K562 (cell line): ENCODE results near the gene DSP. TPM values are rescaled to one million over a fixed set of nuclear protein-coding genes. Genes with fewer than 3 reads are reported as not detected.

Source experiments
- ATAC-seq: fragments of 200-7000 bp; cut with Tn5 transposase; 3 replicates; pipeline ENCODE4 v1.9.1; 2020; ENCODE audit warnings: moderate library complexity
- BruUV-seq: library from RNA; stranded (reverse); fragments of 400-500 nt; replicated peaks from 2 replicates; lab custom pipeline; 2021; lab: Mats Ljungman, UMichigan
- CTCF ChIA-PET: fragments of 300-600 bp; formaldehyde crosslinking; extraction: SDS; loops from one replicate; lab custom pipeline; 2021; ENCODE audit warnings: low intra/inter-chr PET ratio; lab: Yijun Ruan, JAX
- POLR2A ChIA-PET: fragments of 300-600, 350-650 bp; sonication (Branson Sonifier 250); formaldehyde crosslinking; extraction: SDS; loops from one replicate; lab custom pipeline; 2021; ENCODE audit warnings: antibody characterized with exemption, inconsistent platforms; lab: Yijun Ruan, JAX
- DNase-seq, 4 experiments: peaks; one replicate each; pipeline versions ENCODE4 v3.0.0 to v3.0.0-alpha.2; 2011 to 2018; ENCODE audit warnings: low spot score in 3 of 4, mixed read lengths in 3 of 4; ENCODE audit errors: extremely low read depth in 1 of 4
- FAIRE-seq: peaks from 2 replicates; lab custom pipeline; 2011; peaks lifted over from hg19 to GRCh38; lab: Jason Lieb, UNC
- H2AFZ ChIP-seq: 2 replicates; pipeline ENCODE4 v1.6.0; 2011; ENCODE audit warnings: low read depth, low read length, control low read depth, inconsistent platforms
- H3K27ac ChIP-seq: fragments of 200-600 bp; 3 replicates; pipeline ENCODE4 v1.8.0; 2011; ENCODE audit warnings: low read depth, mild to moderate bottlenecking, control low read depth, inconsistent platforms, low read length, moderate library complexity, mixed read lengths; ENCODE audit errors: extremely low read depth
- H3K27me3 ChIP-seq, 2 experiments: fragments of 300-600 bp in 1 of 2; 2 replicates in 1 of 2; 3 replicates in 1 of 2; pipeline versions ENCODE4 v1.6.0 to v1.8.0; 2011; ENCODE audit warnings: inconsistent platforms in 2 of 2, low read length in 2 of 2, mild to moderate bottlenecking in 1 of 2, mixed read lengths in 1 of 2, moderate library complexity in 1 of 2; ENCODE audit not compliant: control insufficient read depth in 2 of 2, insufficient read depth in 2 of 2
- H3K36me3 ChIP-seq: fragments of 300-600 bp; 3 replicates; pipeline ENCODE4 v1.8.0; 2011; ENCODE audit warnings: mild to moderate bottlenecking, low read length, inconsistent platforms; ENCODE audit not compliant: control insufficient read depth, insufficient read depth
- H3K4me1 ChIP-seq, 2 experiments: fragments of 200-600 bp in 1 of 2; replicated peaks in 1 of 2; 2 replicates in 1 of 2; 3 replicates in 1 of 2; pipeline versions ENCODE4 v1.5.1 to v1.8.0; 2011; ENCODE audit warnings: inconsistent platforms in 2 of 2, low read length in 2 of 2, mild to moderate bottlenecking in 1 of 2, mixed read lengths in 1 of 2, moderate library complexity in 1 of 2; ENCODE audit not compliant: control insufficient read depth in 2 of 2, insufficient read depth in 2 of 2
- H3K4me2 ChIP-seq: 2 replicates; pipeline ENCODE4 v1.6.1; 2011; ENCODE audit warnings: low read length, control low read depth, inconsistent platforms, mixed read lengths; ENCODE audit not compliant: insufficient read depth
- H3K4me3 ChIP-seq: fragments of 200-600 bp; sonication (generic), shearing (Covaris generic); 2 replicates; pipeline ENCODE4 v1.5.1; 2016; ENCODE audit warnings: control low read depth, inconsistent platforms
- H3K79me2 ChIP-seq: fragments of 200-600 bp; 3 replicates; pipeline ENCODE4 v1.8.0; 2011; ENCODE audit warnings: low read length, inconsistent platforms; ENCODE audit not compliant: control insufficient read depth, insufficient read depth
- H3K9ac ChIP-seq, 2 experiments: 2 replicates each; pipeline versions ENCODE4 v1.6.0 to v1.6.1; 2011; ENCODE audit warnings: low read depth in 2 of 2, low read length in 2 of 2, control low read depth in 1 of 2, inconsistent platforms in 1 of 2, mild to moderate bottlenecking in 1 of 2, mixed read lengths in 1 of 2; ENCODE audit not compliant: insufficient read depth in 1 of 2
- H3K9me1 ChIP-seq: one replicate; pipeline ENCODE4 v1.6.0; 2011; ENCODE audit warnings: inconsistent platforms, mild to moderate bottlenecking, low read length, moderate library complexity; ENCODE audit not compliant: control insufficient read depth, insufficient read depth
- H3K9me3 ChIP-seq: replicated peaks from 2 replicates; pipeline ENCODE4 v1.5.1; 2011; ENCODE audit warnings: low read depth, low read length, inconsistent platforms; ENCODE audit not compliant: control insufficient read depth, insufficient read depth
- H4K20me1 ChIP-seq: replicated peaks from 2 replicates; pipeline ENCODE4 v1.6.1; 2011; ENCODE audit warnings: low read length, inconsistent platforms, mixed read lengths; ENCODE audit not compliant: control insufficient read depth, insufficient read depth
- BCOR ChIP-seq: fragments of 450-650 bp; IDR thresholded peaks from 2 replicates; pipeline ENCODE4 v1.6.1; 2016
- CBX2 ChIP-seq: fragments of 200-600 bp; sonication (generic); IDR thresholded peaks from one replicate; pipeline ENCODE4 v1.6.1; 2012; ENCODE audit warnings: mild to moderate bottlenecking, low read length, inconsistent platforms; ENCODE audit not compliant: insufficient read depth, poor library complexity, severe bottlenecking
- GTF2B ChIP-seq: IDR thresholded peaks from 2 replicates; pipeline ENCODE4 v1.6.1; 2011; ENCODE audit not compliant: insufficient read length; ENCODE audit errors: extremely low read depth
- RAD21 ChIP-seq, 2 experiments: fragments of 250-450 bp in 1 of 2; fragments of 450-650 bp in 1 of 2; sonication (Bioruptor Pico) in 1 of 2; formaldehyde crosslinking in 1 of 2; IDR thresholded peaks in 1 of 2; conservative IDR thresholded peaks in 1 of 2; 2 replicates each; pipeline versions ENCODE4 v1.4.0 to v1.8.0; 2020 to 2022; ENCODE audit warnings: mild to moderate bottlenecking in 2 of 2, moderate library complexity in 1 of 2
- TAL1 ChIP-seq: fragments of 450-650 bp; IDR thresholded peaks from 2 replicates; pipeline ENCODE4 v1.6.1; 2016; ENCODE audit warnings: mild to moderate bottlenecking
- ZNF354B ChIP-seq: fragments of 250-450 bp; sonication (Bioruptor Pico); IDR thresholded peaks from 2 replicates; pipeline ENCODE4 v1.4.0; 2020
- ZNF444 ChIP-seq: fragments of 250-450 bp; sonication (Bioruptor Pico); IDR thresholded peaks from 2 replicates; pipeline ENCODE4 v1.4.0; 2020; ENCODE audit warnings: mild to moderate bottlenecking, moderate library complexity
- ZNF445 ChIP-seq: fragments of 250-450 bp; sonication (Bioruptor Pico); IDR thresholded peaks from 2 replicates; pipeline ENCODE4 v1.4.0; 2020; ENCODE audit warnings: low read depth, mild to moderate bottlenecking, moderate library complexity
- ZNF449 ChIP-seq: fragments of 250-450 bp; sonication (Bioruptor Pico); IDR thresholded peaks from 2 replicates; pipeline ENCODE4 v1.8.0; 2022; ENCODE audit warnings: moderate library complexity, mild to moderate bottlenecking, inconsistent platforms
- WGBS: fragments of 100-300 bp; shearing (Covaris generic); methylation state at CpG from one replicate; pipeline ENCODE4 v1.1.6; 2016; ENCODE audit warnings: low coverage, mixed read lengths; ENCODE audit not compliant: insufficient coverage; ENCODE audit errors: missing lambda C conversion rate; 5-methylcytosine and 5-hydroxymethylcytosine counted together
- in situ Hi-C: fragments of 300-500 bp; cut with MboI; formaldehyde crosslinking; loops from 4 replicates; pipeline ENCODE4 v1.15.0; 2018; ENCODE audit warnings: inconsistent platforms, mixed read lengths
- intact Hi-C: fragments of 100-400 bp; cut with micrococcal nuclease; formaldehyde crosslinking; loops from 2 replicates; pipeline ENCODE4 v1.14.2; 2022
- polyA plus RNA-seq, 8 experiments: library from polyadenylated mRNA; depleted of rRNA in 4 of 8; stranded (reverse) in 5 of 8; unstranded in 3 of 8; fragments of >200 nt; fragmentation: Nextera tagmentation in 2 of 8; fragmentation: Illumina TruSeq in 1 of 8; extraction: Ambion mirVana in 2 of 8; extraction: Trizol in 1 of 8; gene quantifications; 2 replicates each; pipeline versions ENCODE4 v1.2.1 to v1.2.3, GENCODE V29; 2011 to 2014; ENCODE audit warnings: inconsistent platforms in 1 of 8, missing spikeins in 1 of 8
- total RNA-seq, 7 experiments: library from RNA; depleted of rRNA in 6 of 7; stranded (reverse); fragments of >200 nt in 6 of 7; fragmentation: Illumina TruSeq in 2 of 7; extraction: Trizol in 2 of 7; gene quantifications; 2 replicates each; pipeline versions ENCODE4 v1.2.1 to v1.2.3, GENCODE V29; 2011 to 2021; ENCODE audit warnings: low replicate concordance in 1 of 7

The DSP gene
- total and polyA plus RNA-seq, 9 of the 15 experiments (the other 6 are each of a cell fraction or from before 2014, with no cell fraction given): under 0.01 to 0.24 (median 0.03) TPM; not detected in 2

DNA sequence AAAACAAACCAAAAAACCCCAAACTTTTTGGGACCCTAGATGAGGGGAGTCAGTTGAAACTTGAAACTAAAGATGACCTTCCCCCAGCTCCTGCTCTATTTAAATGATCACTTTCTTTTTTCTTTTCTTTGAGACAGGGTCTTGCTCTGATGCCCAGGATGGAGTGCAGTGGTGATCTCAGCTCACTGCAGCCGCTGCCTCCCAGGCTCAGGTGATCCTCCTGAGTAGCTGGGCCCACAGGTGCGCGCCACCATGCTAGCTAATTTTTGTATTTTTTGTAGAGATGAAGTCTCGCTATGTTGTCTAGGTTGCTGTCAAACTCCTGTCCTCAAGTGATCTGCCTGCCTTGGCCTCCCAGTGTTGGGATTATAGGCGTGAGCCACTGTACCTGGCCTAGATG, 7.3 kb upstream of the DSP start:
- Histone ChIP-seq H3K79me2 (no peaks in the 10 kb centered on the region), H3K27me3 (peaks cover 30 to 48% of the 10 kb centered on the region in 2 experiments), H3K9me3 (no peaks in the 10 kb centered on the region), H3K4me1 (no peaks in the 10 kb centered on the region), H3K4me3 (no peak overlapping the region), H3K27ac (no peak overlapping the region), H2AFZ (no peak overlapping the region), H3K4me2 (no peak overlapping the region), H3K9ac (no peak overlapping the region), H4K20me1 (0 out of 2 replicates have a peak, but pooled peaks cover 3% of the 10 kb centered on the region), H3K9me1 (no peaks in the 10 kb centered on the region), H3K36me3 (no peaks in the 10 kb centered on the region)
- ChIA-PET CTCF (no interaction called here), POLR2A (no interaction called here)
- no peak for DNase-seq
- no TSS peak for BruUV-seq
- intact Hi-C loops (no loop called here), in situ Hi-C loops (no loop called here)
- no peak for FAIRE-seq
- WGBS: 2% methylated on average over 5 of the region's 5 CpGs
- no peak for TF ChIP-seq ZNF354B
- no peak for TF ChIP-seq ZNF445 (CRISPR knock-in tag)
- TF ChIP-seq BCOR: no peak
- no peak for TF ChIP-seq TAL1
- peak; percentile 30 for TF ChIP-seq CBX2
- no peak for TF ChIP-seq RAD21 (CRISPR knock-in tag; conservative IDR thresholded peaks at IDR 0.05 in 1 of 2, IDR thresholded peaks at IDR 0.05 in 1 of 2)
- TF ChIP-seq ZNF444: no peak
- no peak for TF ChIP-seq GTF2B
- no peak for TF ChIP-seq ZNF449
- no peak for ATAC-seq
